Osteoblast (primary cell): ENCODE measurements around the gene DMD. TPM values are rescaled to one million over a fixed set of nuclear protein-coding genes. Genes with fewer than 3 reads are reported as not detected.

ENCODE experiments used
- DNase-seq: peaks from one replicate; pipeline ENCODE4 v3.0.0; 2011; ENCODE audit warnings: low spot score, mixed read lengths; ENCODE audit not compliant: insufficient read length; ENCODE audit errors: missing footprints
- H2AFZ ChIP-seq: 2 replicates; pipeline ENCODE4 v1.6.0; 2011; ENCODE audit warnings: mild to moderate bottlenecking, low read length
- H3K27ac ChIP-seq: 2 replicates; pipeline ENCODE4 v1.5.1; 2011; ENCODE audit warnings: mild to moderate bottlenecking, low read depth, low read length, moderate library complexity
- H3K27me3 ChIP-seq: 2 replicates; pipeline ENCODE4 v1.6.0; 2012; ENCODE audit warnings: mild to moderate bottlenecking, control low read depth, inconsistent platforms, low read length, moderate library complexity; ENCODE audit not compliant: insufficient read depth
- H3K36me3 ChIP-seq: 2 replicates; pipeline ENCODE4 v1.5.1; 2011; ENCODE audit warnings: mild to moderate bottlenecking, low read length, control low read depth, moderate library complexity; ENCODE audit not compliant: insufficient read depth
- H3K4me1 ChIP-seq: 2 replicates; pipeline ENCODE4 v1.5.1; 2011; ENCODE audit warnings: mild to moderate bottlenecking, low read length, control low read depth, moderate library complexity; ENCODE audit not compliant: insufficient read depth
- H3K4me2 ChIP-seq: 2 replicates; pipeline ENCODE4 v1.6.0; 2011; ENCODE audit warnings: mild to moderate bottlenecking, low read length; ENCODE audit not compliant: insufficient read depth
- H3K4me3 ChIP-seq: fragments of 200-600 bp; sonication (generic); 3 replicates; pipeline ENCODE4 v1.5.1; 2012; ENCODE audit warnings: mild to moderate bottlenecking, low read length, inconsistent platforms; ENCODE audit not compliant: insufficient read depth
- H3K79me2 ChIP-seq: 2 replicates; pipeline ENCODE4 v1.6.0; 2012; ENCODE audit warnings: mild to moderate bottlenecking, low read length, control low read depth, inconsistent platforms; ENCODE audit not compliant: insufficient read depth
- H3K9me3 ChIP-seq: 2 replicates; pipeline ENCODE4 v1.5.1; 2011; ENCODE audit warnings: low read depth, low read length, control low read depth
- H4K20me1 ChIP-seq: 2 replicates; pipeline ENCODE4 v1.6.0; 2012; ENCODE audit warnings: mild to moderate bottlenecking, low read length, control low read depth; ENCODE audit not compliant: insufficient read depth
- total RNA-seq: library from RNA; depleted of rRNA; stranded (reverse); fragments of >200 nt; gene quantifications from 2 replicates; pipeline ENCODE4 v1.2.3, GENCODE V29; 2012
- TF ChIP-seq, protein P1 (sequence below): IDR thresholded peaks from 2 replicates; pipeline ENCODE4 v1.5.1; 2011; ENCODE audit warnings: mild to moderate bottlenecking, low read depth, low read length, moderate library complexity; ENCODE audit errors: extremely low read depth

Gene DMD
- total RNA-seq, 1 donor = 12.7 TPM

DNA sequence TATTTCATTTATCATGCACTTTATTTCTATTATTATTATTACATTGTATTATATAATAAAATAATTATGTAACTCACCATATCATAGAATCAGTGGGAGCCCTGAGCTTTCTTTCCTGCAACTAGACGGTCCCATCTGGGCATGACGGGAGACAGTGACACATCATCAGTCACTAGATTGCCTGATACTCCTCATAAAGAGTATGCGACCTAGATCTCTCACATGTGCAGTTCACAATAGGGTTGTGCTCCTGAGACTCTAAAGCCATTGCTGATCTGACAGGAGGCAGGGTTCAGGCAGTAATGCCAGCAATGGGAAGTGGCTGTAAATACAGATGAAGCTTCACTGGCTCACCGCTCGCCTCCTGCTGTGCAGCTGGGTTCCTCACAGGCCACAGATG, 62.3 kb downstream of the DMD start:
- Histone ChIP-seq H4K20me1 (no peaks in the 10 kb centered on the region), H3K27ac (no peak overlapping the region), H3K79me2 (no peaks in the 10 kb centered on the region), H3K27me3 (no peaks in the 10 kb centered on the region), H3K4me3 (no peak overlapping the region), H2AFZ (no peak overlapping the region), H3K36me3 (no peaks in the 10 kb centered on the region), H3K4me1 (no peaks in the 10 kb centered on the region), H3K9me3 (no peaks in the 10 kb centered on the region), H3K4me2 (no peak overlapping the region)
- no peak for DNase-seq
- TF ChIP-seq, protein P1, sequence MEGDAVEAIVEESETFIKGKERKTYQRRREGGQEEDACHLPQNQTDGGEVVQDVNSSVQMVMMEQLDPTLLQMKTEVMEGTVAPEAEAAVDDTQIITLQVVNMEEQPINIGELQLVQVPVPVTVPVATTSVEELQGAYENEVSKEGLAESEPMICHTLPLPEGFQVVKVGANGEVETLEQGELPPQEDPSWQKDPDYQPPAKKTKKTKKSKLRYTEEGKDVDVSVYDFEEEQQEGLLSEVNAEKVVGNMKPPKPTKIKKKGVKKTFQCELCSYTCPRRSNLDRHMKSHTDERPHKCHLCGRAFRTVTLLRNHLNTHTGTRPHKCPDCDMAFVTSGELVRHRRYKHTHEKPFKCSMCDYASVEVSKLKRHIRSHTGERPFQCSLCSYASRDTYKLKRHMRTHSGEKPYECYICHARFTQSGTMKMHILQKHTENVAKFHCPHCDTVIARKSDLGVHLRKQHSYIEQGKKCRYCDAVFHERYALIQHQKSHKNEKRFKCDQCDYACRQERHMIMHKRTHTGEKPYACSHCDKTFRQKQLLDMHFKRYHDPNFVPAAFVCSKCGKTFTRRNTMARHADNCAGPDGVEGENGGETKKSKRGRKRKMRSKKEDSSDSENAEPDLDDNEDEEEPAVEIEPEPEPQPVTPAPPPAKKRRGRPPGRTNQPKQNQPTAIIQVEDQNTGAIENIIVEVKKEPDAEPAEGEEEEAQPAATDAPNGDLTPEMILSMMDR = no peak

DNA sequence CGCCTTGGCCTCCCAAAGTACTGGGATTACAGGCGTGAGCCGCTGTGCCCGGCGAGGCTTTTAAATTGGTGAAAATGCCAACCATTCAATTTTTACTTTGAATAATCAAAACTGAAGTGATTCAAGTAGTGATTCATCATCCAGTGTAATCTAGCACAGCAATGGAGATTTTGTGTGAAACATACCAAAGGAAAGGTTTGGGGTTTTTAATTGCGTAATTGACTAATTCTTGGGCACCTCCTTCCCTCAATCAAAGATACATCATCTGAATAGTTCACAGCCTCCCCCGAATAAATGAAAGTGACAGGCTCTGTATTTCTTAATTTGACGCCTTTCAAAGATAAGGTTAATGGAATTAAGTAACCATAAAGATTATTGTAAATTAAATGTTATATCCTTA, 69.0 kb downstream of the DMD start:
- no peak for DNase-seq
- no peak overlapping the region for H2AFZ ChIP-seq
- no peaks in the 10 kb centered on the region for H3K79me2 ChIP-seq
- no peaks in the 10 kb centered on the region for H3K9me3 ChIP-seq
- no peak overlapping the region for H3K4me2 ChIP-seq
- H3K4me3 ChIP-seq = no peak overlapping the region
- H4K20me1 ChIP-seq = no peaks in the 10 kb centered on the region
- no peaks in the 10 kb centered on the region for H3K27me3 ChIP-seq
- no peak overlapping the region for H3K27ac ChIP-seq
- no peaks in the 10 kb centered on the region for H3K36me3 ChIP-seq
- TF ChIP-seq, protein P1 = no peak
- no peaks in the 10 kb centered on the region for H3K4me1 ChIP-seq

DNA sequence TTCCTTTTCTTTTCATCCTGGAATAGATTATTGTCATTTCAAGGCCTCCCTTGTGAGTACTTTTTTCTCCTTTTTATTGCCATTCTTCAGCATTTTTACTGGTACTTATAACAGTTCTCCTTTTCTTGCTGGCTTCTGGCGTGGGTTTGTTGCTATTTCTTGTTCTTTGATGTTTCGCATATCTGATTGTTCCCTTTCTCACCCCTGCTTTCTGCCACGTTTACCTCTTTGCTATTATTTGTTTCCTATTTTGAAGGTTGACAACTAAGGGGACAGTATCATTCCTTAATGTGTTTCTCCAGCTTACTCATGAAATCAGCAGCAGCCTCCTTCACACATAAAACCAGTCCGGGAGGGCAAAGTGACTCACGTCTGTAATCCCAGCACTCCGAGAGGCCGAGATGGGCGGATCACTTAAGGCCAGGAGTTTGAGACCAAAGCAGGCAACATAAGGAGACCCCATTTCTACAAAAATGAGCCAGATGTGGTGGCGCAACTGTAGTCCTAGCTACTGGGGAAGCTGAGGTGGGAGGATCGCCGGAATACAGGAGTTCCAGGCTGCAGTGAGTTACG, 72.6 kb downstream of the DMD start:
- Histone ChIP-seq H3K27me3 (no peaks in the 10 kb centered on the region), H2AFZ (no peak overlapping the region), H3K79me2 (no peaks in the 10 kb centered on the region), H4K20me1 (no peaks in the 10 kb centered on the region), H3K27ac (no peak overlapping the region), H3K4me2 (no peak overlapping the region), H3K4me3 (no peak overlapping the region), H3K9me3 (no peaks in the 10 kb centered on the region), H3K4me1 (no peaks in the 10 kb centered on the region), H3K36me3 (no peaks in the 10 kb centered on the region)
- DNase-seq = no peak
- TF ChIP-seq, protein P1 = no peak

DNA sequence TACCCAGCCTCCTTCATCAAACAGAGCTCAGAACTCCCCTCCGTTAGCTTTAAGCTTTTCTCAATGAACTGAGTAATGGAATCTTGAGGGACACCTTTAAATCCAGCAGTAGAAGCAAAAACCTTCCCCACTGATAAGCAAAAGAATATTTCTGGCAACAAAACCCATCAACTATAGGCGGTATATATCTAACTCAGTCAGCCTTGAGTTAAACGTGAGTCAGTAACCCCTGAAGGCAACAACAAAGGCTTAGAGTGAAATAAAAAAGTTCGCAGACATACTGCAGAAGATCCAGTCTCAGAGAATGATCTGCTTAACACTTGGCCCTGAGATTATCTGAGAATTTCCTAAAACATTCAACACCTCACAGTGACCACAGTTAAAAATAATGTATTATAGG, 77.2 kb downstream of the DMD start:
- H3K27ac ChIP-seq = no peak overlapping the region
- no peak overlapping the region for H3K4me2 ChIP-seq
- no peaks in the 10 kb centered on the region for H3K27me3 ChIP-seq
- H3K9me3 ChIP-seq = no peaks in the 10 kb centered on the region
- H3K36me3 ChIP-seq = no peaks in the 10 kb centered on the region
- TF ChIP-seq, protein P1 = no peak
- no peak overlapping the region for H2AFZ ChIP-seq
- no peaks in the 10 kb centered on the region for H4K20me1 ChIP-seq
- no peaks in the 10 kb centered on the region for H3K4me1 ChIP-seq
- H3K79me2 ChIP-seq = no peaks in the 10 kb centered on the region
- no peak for DNase-seq
- no peak overlapping the region for H3K4me3 ChIP-seq
